ENCODE results near the gene ZMIZ1. TPM values are rescaled to one million over a fixed set of nuclear protein-coding genes. Genes with fewer than 3 reads are reported as not detected.

The ZMIZ1 gene
- total RNA-seq, 1 donor from 2014 or later: 107 TPM

DNA sequence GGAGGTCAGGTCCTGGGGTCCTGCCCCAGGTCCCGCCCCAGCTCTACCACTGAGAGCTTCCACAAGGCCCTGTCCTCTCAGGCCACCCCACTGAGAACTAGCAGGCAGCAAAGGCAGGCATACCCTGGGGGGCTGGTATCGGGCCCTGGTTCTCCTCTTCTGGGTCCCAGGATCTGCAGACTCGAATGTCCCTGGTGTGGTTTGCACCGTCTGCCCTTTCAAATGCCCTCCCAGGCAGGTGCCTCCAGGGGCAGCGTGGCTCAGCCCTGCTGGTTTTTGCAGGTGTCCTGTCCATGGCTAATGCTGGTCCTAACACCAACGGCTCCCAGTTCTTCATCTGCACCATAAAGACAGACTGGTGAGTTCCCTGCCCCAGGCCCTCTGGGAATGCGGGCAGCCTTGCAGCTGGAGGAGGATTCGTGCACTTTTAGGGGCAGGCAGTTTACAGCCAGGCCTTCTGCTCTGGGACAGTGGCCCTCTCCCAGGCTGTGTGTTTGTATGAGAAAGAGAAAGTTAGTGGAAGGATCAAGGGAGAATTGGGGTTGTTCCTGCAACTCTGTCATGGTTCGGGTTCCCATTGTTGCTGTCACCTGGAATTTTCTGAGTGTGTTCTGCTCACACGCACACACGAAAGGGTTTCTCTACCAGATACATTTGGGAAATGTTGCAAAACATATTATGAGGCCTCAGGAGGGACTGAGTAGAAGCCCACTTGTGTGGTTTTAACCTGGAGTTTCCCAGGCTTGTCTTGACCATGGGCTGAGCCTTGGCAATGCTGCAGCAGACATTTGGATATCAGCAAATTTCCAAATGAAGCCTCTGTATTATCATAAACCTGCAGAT, 283.5 kb downstream of the ZMIZ1 start:
- no peak for DNase-seq (ENCODE audit: low spot score)

DNA sequence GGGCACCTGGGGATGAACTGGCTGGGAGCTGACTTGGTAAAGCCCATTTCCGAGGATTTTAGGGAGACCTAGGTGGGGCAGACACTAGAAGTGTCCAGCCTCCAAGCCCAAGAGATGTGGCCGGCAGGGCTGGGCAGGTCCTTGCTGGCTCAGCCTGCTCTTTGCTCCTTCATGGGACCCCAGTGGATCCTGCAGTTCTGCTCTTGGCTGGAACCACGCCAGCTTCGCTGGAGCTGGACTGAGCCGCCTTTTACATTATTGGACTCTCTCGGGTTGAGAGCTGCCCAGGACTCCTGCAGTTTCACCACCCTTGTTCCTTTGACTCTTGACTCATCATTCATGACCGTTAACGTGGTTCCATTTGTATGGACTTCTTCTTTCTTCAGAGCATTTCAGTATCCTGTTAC, 284.2 kb downstream of the ZMIZ1 start:
- DNase-seq (ENCODE audit: low spot score): no peak

DNA sequence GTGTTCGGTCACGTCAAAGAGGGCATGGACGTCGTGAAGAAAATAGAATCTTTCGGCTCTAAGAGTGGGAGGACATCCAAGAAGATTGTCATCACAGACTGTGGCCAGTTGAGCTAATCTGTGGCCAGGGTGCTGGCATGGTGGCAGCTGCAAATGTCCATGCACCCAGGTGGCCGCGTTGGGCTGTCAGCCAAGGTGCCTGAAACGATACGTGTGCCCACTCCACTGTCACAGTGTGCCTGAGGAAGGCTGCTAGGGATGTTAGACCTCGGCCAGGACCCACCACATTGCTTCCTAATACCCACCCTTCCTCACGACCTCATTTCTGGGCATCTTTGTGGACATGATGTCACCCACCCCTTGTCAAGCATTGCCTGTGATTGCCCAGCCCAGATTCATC, 285.0 kb downstream of the ZMIZ1 start:
- DNase-seq (ENCODE audit: low spot score): no peak

- no peak for DNase-seq (ENCODE audit: low spot score)
These were observed 285.4 kb downstream of the ZMIZ1 start for GRCh38 chr10:79354141-79354540.

- DNase-seq (ENCODE audit: low spot score): no peak
These were observed 285.8 kb downstream of the ZMIZ1 start for GRCh38 chr10:79354615-79355014.

DNA sequence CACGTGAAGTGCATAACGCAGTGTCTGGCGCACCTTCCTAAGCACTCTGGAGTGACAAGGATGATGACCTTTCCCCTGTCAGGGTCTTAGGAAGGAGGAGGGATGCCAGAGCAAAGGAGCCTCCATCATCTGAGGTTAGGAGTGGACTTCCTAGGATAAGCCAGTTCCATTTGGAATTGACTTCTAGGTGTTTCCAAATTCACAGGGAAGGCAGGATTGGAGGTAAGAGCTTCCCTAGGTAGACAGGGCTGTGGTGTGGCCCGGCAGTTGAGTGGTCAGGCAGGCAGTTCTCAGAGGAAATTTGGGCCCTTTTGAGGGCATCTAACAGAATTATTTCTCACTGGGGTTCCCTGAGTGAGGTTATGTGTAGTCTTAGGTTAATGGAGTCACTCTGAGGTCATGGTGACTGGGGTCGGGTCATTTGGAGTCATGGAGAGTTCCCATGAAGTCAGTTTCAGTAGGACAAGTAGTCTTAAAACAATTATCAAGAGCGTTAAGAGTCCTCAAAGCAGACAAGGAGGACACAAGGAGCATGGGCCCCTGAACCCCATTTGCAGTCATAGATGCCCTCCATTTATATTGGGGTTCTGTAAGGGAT, 286.8 kb downstream of the ZMIZ1 start:
- DNase-seq (ENCODE audit: low spot score): no peak

- no peak for DNase-seq (ENCODE audit: low spot score)
These were observed 287.3 kb downstream of the ZMIZ1 start for GRCh38 chr10:79356104-79356503.

DNA sequence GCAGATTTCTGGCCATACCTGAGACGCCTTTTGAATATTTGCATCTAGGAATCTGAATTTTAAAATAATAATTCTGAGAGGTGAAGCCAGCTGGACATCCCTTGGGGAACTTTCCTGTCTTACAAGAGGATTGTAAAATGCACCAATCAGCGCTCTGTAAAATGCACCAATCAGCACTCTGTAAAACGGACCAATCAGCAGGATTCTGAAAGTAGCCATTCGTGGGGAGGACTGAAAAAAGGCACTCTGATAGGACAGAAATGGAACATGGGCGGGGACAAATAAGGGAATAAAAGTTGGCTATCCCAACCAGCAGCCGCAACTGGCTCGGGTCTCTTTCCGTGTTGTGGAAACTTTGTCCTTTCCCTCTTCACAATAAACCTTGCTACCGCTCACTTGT, 288.4 kb downstream of the ZMIZ1 start:
- no peak for DNase-seq (ENCODE audit: low spot score)

- no peak for DNase-seq (ENCODE audit: low spot score)
These were observed 290.0 kb downstream of the ZMIZ1 start for GRCh38 chr10:79358811-79359210.

GRCh38 chr10:79359816-79360498, 291.2 kb downstream of the ZMIZ1 start:
- no peak for DNase-seq (ENCODE audit: low spot score)

- DNase-seq (ENCODE audit: low spot score): peak; percentile 36
These were observed 292.0 kb downstream of the ZMIZ1 start for GRCh38 chr10:79360499-79361342.

DNA sequence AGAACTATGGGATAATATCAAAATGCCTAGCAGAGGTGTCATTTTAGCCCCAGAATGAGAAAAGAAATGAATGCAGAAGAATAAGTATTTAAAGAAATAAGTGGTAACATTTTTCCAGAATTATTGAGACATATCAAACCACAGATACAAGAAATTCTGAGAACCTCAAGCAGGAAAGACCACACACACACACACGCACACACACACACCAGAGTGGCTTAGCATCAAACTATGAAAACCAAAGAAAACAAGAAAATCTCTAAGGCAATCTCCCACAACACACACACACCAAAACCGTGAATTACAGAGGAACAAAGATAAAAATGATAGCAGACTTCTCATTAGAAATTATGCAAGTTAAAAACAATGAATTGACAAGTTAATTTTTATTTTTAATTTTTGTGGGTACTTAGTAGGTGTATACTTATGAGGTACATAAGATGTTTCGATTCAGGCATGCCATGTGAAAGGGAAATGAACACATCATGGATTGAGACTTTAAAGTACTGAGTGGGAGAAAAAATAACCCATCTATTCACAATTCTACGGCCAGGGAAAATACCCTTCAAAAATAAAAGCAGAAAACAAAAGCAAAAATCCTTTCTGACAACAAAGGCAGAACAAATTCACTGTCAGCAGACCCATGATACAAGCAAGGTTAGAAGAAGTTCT, 293.1 kb downstream of the ZMIZ1 start:
- DNase-seq (ENCODE audit: low spot score): no peak

Data from ureter (tissue), 1 donor.